ENCODE data around the gene CAMK1D.

- TF ChIP-seq, protein P1, sequence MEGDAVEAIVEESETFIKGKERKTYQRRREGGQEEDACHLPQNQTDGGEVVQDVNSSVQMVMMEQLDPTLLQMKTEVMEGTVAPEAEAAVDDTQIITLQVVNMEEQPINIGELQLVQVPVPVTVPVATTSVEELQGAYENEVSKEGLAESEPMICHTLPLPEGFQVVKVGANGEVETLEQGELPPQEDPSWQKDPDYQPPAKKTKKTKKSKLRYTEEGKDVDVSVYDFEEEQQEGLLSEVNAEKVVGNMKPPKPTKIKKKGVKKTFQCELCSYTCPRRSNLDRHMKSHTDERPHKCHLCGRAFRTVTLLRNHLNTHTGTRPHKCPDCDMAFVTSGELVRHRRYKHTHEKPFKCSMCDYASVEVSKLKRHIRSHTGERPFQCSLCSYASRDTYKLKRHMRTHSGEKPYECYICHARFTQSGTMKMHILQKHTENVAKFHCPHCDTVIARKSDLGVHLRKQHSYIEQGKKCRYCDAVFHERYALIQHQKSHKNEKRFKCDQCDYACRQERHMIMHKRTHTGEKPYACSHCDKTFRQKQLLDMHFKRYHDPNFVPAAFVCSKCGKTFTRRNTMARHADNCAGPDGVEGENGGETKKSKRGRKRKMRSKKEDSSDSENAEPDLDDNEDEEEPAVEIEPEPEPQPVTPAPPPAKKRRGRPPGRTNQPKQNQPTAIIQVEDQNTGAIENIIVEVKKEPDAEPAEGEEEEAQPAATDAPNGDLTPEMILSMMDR (IDR thresholded peaks at IDR 0.05) = no peak
- no peak for TF ChIP-seq POLR2A (IDR thresholded peaks at IDR 0.05)
- TF ChIP-seq POLR2AphosphoS5 (IDR thresholded peaks at IDR 0.05) = no peak
Observed at GRCh38 chr10:12787297-12787696, 437.9 kb downstream of the CAMK1D start.

Measured in breast epithelium (tissue), 3 donors.